ACC112 (cell line): ENCODE results near the gene ADGRV1.
"Not testable (repeated sequence)": the region's sequence is repeated elsewhere in the genome, so short reads cannot be mapped to it uniquely, and the experiment has no call there.

Experiments used
- H2AFZ ChIP-seq: fragments of 200-600 bp; sonication (generic); one replicate; pipeline ENCODE4 v1.6.0; 2017; ENCODE audit warnings: antibody characterized with exemption, low read length; ENCODE audit not compliant: unreplicated experiment
- H3K27ac ChIP-seq: fragments of 200-600 bp; sonication (generic); 2 replicates; pipeline ENCODE4 v1.5.1; 2014; ENCODE audit warnings: low read depth, mild to moderate bottlenecking, antibody characterized with exemption, low read length, moderate library complexity
- H3K27me3 ChIP-seq: fragments of 200-600 bp; sonication (generic); 2 replicates; pipeline ENCODE4 v1.6.1; 2014; ENCODE audit warnings: mild to moderate bottlenecking, antibody characterized with exemption, low read length, moderate library complexity, mixed read lengths; ENCODE audit not compliant: insufficient read depth
- H3K36me3 ChIP-seq: fragments of 200-600 bp; sonication (generic); 2 replicates; pipeline ENCODE4 v1.6.1; 2016; ENCODE audit warnings: mild to moderate bottlenecking, antibody characterized with exemption, low read length, moderate library complexity, mixed read lengths; ENCODE audit not compliant: insufficient read depth
- H3K4me1 ChIP-seq: fragments of 200-600 bp; sonication (generic); one replicate; pipeline ENCODE4 v1.6.1; 2016; ENCODE audit warnings: low read length, mixed read lengths; ENCODE audit not compliant: insufficient read depth, unreplicated experiment, control insufficient read depth
- H3K4me3 ChIP-seq: fragments of 200-600 bp; sonication (generic); 2 replicates; pipeline ENCODE4 v1.5.1; 2014; ENCODE audit warnings: mild to moderate bottlenecking, low read depth, low read length
- H3K79me2 ChIP-seq: fragments of 200-600 bp; sonication (generic); one replicate; pipeline ENCODE4 v1.6.0; 2016; ENCODE audit warnings: low read length; ENCODE audit not compliant: control insufficient read depth, unreplicated experiment, insufficient read depth

The ADGRV1 gene

DNA sequence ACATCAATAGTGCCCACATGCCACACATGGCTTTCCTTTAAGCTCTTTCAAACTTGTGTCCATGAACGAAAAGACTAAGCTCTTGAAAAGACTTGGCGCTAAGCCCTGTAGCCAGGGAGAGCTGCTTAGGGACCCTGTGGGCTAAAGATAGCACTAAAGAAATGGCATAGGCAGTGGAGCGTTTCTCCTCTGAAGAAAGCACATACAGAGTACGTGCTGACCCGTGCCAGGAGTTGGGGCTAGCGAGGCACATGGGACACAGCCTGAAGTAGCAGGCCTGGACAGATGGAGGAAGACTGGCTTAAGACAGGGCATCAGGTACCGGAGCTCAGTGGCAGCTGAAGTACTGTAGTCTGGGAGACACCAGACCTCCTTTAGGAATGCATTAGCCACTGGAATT lies 39.7 kb downstream of the ADGRV1 start:
- Histone ChIP-seq H3K4me1 (no peaks in the 10 kb centered on the region), H3K36me3 (no peaks in the 10 kb centered on the region), H3K4me3 (no peak overlapping the region), H2AFZ (no peak overlapping the region), H3K27me3 (peaks cover 22% of the 10 kb centered on the region), H3K27ac (no peak overlapping the region), H3K79me2 (no peaks in the 10 kb centered on the region)

DNA sequence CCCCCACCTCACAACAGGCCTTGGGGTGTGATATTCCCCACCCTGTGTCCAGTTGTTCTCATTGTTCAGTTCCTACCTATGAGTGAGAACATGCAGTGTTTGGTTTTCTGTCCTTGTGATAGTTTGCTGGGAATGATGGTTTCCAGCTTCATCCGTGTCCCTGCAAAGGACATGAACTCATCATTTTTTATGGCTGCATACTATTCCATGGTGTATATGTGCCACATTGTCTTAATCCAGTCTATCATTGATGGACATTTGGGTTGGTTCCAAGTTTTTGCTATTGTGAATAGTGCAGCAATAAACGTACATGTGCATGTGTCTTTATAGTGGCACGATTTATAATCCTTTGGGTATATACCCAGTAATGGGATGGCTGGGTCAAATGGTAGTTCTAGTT lies 41.7 kb downstream of the ADGRV1 start:
- H3K27ac ChIP-seq, H3K79me2 ChIP-seq, H3K4me1 ChIP-seq, H2AFZ ChIP-seq, H3K36me3 ChIP-seq, H3K4me3 ChIP-seq: not testable (repeated sequence)
- H3K27me3 ChIP-seq: peaks cover 24% of the 10 kb centered on the region

- Histone ChIP-seq H3K4me3 (no peak overlapping the region), H2AFZ (no peak overlapping the region), H3K27ac (no peak overlapping the region), H3K36me3 (no peaks in the 10 kb centered on the region), H3K4me1 (no peaks in the 10 kb centered on the region), H3K79me2 (no peaks in the 10 kb centered on the region), H3K27me3 (peaks cover 36% of the 10 kb centered on the region)
These were observed 42.9 kb downstream of the ADGRV1 start for GRCh38 chr5:90601468-90601867.

DNA sequence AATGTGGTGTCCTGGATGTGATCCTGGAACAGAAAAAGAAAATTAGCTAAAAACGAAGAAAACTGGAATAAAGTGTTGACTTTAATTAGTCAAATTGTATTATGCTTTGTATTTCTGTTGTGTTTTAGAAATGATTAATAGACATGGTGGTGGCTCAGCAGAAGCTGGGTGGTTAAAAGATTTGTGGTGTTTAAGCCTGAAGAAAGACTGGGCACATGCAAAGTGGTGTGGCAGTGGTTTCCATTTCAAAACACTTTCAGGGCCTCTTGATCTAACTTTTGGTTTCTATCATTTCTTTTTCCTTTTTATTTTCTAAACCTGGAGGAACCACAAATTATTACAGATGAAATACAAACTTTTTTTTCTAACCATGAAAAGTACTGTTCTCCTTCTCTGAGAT lies 44.1 kb downstream of the ADGRV1 start:
- no peaks in the 10 kb centered on the region for H3K79me2 ChIP-seq
- H3K27me3 ChIP-seq: peaks cover 47% of the 10 kb centered on the region
- H2AFZ ChIP-seq: no peak overlapping the region

DNA sequence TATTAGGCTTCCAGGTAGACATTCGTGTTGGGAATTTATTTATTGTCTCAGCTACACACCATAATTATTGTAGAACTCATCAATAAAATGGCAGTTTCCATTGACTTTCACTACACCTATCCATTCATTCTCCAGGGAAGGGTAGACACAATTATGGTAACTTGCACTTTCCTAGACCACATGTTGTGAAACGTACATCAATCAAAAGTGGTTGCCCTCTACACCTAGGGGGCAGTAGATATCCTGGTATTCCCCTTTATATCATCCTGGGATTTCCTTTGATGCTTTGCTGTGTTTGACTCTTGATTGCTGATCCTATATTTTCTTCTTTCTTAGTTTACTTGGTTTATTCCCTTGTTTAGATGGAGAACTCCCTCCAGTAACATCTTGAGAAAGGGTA lies 47.9 kb downstream of the ADGRV1 start:
- no peaks in the 10 kb centered on the region for H3K79me2 ChIP-seq
- H3K27me3 ChIP-seq: peaks cover 79% of the 10 kb centered on the region
- H2AFZ ChIP-seq: no peak overlapping the region
- H3K27ac ChIP-seq: no peak overlapping the region
- H3K36me3 ChIP-seq: no peaks in the 10 kb centered on the region
- H3K4me1 ChIP-seq: no peaks in the 10 kb centered on the region
- H3K4me3 ChIP-seq: no peak overlapping the region

More for the DNA sequence above, 44.1 kb downstream of the ADGRV1 start:
- H3K36me3 ChIP-seq: no peaks in the 10 kb centered on the region
- H3K4me3 ChIP-seq: no peak overlapping the region
- no peak overlapping the region for H3K27ac ChIP-seq
- H3K4me1 ChIP-seq: no peaks in the 10 kb centered on the region

- Histone ChIP-seq H2AFZ (no peak overlapping the region), H3K27me3 (peaks cover 80% of the 10 kb centered on the region), H3K36me3 (no peaks in the 10 kb centered on the region), H3K4me1 (no peaks in the 10 kb centered on the region), H3K79me2 (no peaks in the 10 kb centered on the region), H3K4me3 (0 out of 2 replicates have a peak overlapping the region, but pooled peaks have one; percentile 15), H3K27ac (no peak overlapping the region)
These were observed 54.3 kb downstream of the ADGRV1 start for GRCh38 chr5:90612919-90613318.

DNA sequence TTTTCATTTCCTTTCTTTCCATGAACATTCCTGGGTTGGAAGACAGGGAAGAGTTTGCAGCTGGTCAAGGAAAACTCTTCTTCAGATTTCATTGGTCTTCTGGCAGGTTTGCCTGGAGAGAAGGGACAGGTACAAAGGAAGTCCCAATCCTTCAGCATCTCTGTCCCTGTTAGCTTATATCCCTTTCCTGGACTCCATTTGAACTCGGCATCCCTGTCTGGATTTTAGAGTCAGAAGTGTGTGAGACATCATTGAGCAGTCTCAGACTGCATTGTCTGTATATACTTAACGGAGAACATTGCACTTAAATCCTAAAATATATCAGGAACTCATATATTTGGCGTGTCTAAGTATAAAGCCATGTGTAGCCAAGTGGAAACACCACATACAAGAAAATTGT lies 54.9 kb downstream of the ADGRV1 start:
- H3K79me2 ChIP-seq: no peaks in the 10 kb centered on the region
- no peaks in the 10 kb centered on the region for H3K36me3 ChIP-seq
- H3K27me3 ChIP-seq: peaks cover 78% of the 10 kb centered on the region
- no peak overlapping the region for H3K4me3 ChIP-seq
- no peak overlapping the region for H3K27ac ChIP-seq
- no peaks in the 10 kb centered on the region for H3K4me1 ChIP-seq
- H2AFZ ChIP-seq: no peak overlapping the region

DNA sequence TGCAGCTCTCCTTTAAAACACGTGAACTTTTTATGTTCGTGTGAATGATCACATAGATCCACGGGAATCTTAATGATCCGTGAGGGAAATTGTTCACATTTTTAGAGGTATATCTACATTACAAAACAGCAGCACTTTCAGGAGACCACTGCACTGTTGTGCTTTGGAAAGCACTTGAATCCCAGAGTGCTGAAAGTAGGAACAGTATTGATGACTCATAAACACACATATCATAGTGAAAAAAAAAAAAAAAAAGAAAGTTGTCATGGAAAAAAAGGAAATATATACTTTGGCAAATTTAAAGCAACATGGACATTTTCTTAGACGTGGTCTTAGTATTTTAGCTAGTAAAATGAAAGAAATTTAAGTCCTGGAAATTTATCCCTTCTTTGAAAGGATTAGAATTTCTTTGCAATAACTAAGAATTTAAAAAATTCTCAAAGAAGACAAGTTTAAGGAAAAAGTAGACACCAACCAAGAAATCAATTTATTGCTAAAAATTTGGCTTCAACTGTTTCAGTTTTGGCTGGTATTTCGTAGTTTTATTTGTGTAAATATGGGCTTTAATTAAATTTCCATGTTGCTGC lies 55.4 kb downstream of the ADGRV1 start:
- no peaks in the 10 kb centered on the region for H3K79me2 ChIP-seq
- no peaks in the 10 kb centered on the region for H3K4me1 ChIP-seq
- H3K27me3 ChIP-seq: peaks cover 72% of the 10 kb centered on the region
- no peaks in the 10 kb centered on the region for H3K36me3 ChIP-seq
- H2AFZ ChIP-seq: no peak overlapping the region
- no peak overlapping the region for H3K27ac ChIP-seq
- H3K4me3 ChIP-seq: no peak overlapping the region

DNA sequence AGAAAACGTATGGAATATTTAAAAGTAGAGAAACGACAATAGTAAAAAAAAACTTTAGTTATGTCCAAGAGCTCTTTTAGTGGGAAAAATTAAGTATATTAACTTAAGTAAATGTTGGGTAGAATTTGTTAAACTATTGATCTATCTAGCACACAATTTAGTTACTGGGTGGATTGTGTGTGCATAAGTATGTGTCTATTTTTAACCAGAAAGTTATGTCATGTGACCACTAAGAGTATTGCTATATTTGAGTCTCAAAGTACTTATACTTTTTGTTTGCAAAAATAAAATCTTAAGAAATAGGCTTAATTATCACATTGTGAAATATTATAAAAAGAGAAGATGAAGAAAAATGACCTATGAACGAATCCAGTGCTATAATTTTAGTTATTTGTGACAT lies 56.8 kb downstream of the ADGRV1 start:
- Histone ChIP-seq H3K4me3 (no peak overlapping the region), H3K36me3 (no peaks in the 10 kb centered on the region), H3K27ac (no peak overlapping the region), H2AFZ (no peak overlapping the region), H3K4me1 (no peaks in the 10 kb centered on the region), H3K79me2 (no peaks in the 10 kb centered on the region), H3K27me3 (peaks cover 64% of the 10 kb centered on the region)

- Histone ChIP-seq H3K79me2 (no peaks in the 10 kb centered on the region), H2AFZ (no peak overlapping the region), H3K36me3 (no peaks in the 10 kb centered on the region), H3K4me3 (no peak overlapping the region), H3K27me3 (peaks cover 55% of the 10 kb centered on the region), H3K27ac (no peak overlapping the region), H3K4me1 (no peaks in the 10 kb centered on the region)
These were observed 59.5 kb downstream of the ADGRV1 start for GRCh38 chr5:90618071-90618470.

DNA sequence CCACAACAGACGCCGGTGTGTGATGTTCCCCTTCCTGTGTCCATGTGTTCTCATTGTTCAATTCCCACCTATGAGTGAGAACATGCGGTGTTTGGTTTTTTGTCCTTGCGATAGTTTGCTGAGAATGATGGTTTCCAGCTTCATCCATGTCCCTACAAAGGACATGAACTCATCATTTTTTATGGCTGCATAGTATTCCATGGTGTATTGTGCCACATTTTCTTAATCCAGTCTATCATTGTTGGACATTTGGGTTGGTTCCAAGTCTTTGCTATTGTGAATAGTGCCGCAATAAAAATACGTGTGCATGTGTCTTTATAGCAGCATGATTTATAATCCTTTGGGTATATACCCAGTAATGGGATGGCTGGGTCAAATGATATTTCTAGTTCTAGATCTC lies 61.2 kb downstream of the ADGRV1 start:
- not testable (repeated sequence) for H3K79me2 ChIP-seq, H3K4me1 ChIP-seq, H2AFZ ChIP-seq, H3K36me3 ChIP-seq, H3K4me3 ChIP-seq, H3K27ac ChIP-seq
- H3K27me3 ChIP-seq: peaks cover 52% of the 10 kb centered on the region
